Measurements from ENCODE around the gene MKNK2.

GRCh38 chr19:2039959-2040646 is 10.9 kb downstream of the MKNK2 start:
- no peak for TF ChIP-seq MAX (IDR thresholded peaks at IDR 0.05)
- TF ChIP-seq TAF1 (IDR thresholded peaks at IDR 0.05; ENCODE audit: low read depth) = no peak
- no peak for TF ChIP-seq CREB1 (IDR thresholded peaks at IDR 0.05; ENCODE audit: low read depth)
- no peak for TF ChIP-seq USF1 (IDR thresholded peaks at IDR 0.05)
- TF ChIP-seq REST (IDR thresholded peaks at IDR 0.05; ENCODE audit: low read depth) = no peak
- TF ChIP-seq YY1 (IDR thresholded peaks at IDR 0.05; ENCODE audit: low read depth) = no peak
- TF ChIP-seq EGR1 (IDR thresholded peaks at IDR 0.05) = no peak
- TF ChIP-seq RAD21 (IDR thresholded peaks at IDR 0.05; ENCODE audit: low read depth) = no peak
- no peak for TF ChIP-seq TCF12 (IDR thresholded peaks at IDR 0.05; ENCODE audit: low read depth)
- TF ChIP-seq EP300 (IDR thresholded peaks at IDR 0.05; ENCODE audit: borderline replicate concordance) = no peak
- no peak for TF ChIP-seq ZBTB7A (IDR thresholded peaks at IDR 0.05; ENCODE audit: low read depth)
- TF ChIP-seq FOXM1 (IDR thresholded peaks at IDR 0.05; ENCODE audit: borderline replicate concordance, low read depth) = no peak
- TF ChIP-seq NFIC (IDR thresholded peaks at IDR 0.05) = no peak

All from Ishikawa (cell line).